ENCODE measurements around the gene LDLRAD2.

DNA sequence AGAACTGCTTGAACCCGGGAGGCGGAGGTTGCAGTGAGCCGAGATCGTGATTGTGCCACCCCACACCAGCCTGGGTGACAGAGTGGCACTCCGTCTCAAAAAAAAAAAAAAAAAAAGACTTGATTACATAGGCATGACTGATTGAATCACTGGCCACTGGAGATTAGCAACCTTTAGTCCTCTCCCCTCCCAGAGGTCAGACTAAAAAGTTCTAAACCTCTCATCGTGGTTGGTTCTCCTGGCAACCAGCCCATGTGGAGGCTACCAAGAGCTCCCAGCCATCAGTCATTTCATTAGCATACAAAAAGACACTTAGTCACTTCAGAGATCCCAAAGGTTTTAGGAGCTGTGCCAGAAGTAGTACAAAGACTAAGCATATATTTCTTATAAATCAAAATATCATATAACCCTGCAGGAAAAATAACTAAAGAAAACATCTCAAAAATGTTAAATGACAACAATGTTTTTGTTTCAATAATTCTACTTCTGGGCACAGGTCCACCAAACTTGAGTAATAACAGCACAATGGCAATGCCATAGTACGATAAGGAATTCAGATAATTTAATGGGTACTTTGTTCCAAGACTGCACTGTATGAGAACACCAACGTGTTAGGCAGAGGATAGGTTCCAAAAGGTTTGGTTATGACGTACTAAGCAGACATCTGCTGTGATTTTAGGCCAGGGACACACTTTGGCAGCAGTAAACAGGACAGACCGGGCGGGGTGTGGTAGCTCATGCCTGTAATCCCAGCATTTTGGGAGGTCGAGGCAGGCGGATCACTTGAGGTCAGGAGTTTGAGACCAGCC is 47.2 kb upstream of the LDLRAD2 start:
- TF ChIP-seq, protein P1, sequence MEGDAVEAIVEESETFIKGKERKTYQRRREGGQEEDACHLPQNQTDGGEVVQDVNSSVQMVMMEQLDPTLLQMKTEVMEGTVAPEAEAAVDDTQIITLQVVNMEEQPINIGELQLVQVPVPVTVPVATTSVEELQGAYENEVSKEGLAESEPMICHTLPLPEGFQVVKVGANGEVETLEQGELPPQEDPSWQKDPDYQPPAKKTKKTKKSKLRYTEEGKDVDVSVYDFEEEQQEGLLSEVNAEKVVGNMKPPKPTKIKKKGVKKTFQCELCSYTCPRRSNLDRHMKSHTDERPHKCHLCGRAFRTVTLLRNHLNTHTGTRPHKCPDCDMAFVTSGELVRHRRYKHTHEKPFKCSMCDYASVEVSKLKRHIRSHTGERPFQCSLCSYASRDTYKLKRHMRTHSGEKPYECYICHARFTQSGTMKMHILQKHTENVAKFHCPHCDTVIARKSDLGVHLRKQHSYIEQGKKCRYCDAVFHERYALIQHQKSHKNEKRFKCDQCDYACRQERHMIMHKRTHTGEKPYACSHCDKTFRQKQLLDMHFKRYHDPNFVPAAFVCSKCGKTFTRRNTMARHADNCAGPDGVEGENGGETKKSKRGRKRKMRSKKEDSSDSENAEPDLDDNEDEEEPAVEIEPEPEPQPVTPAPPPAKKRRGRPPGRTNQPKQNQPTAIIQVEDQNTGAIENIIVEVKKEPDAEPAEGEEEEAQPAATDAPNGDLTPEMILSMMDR (IDR thresholded peaks at IDR 0.05) = no peak
- no peak for TF ChIP-seq POLR2A (IDR thresholded peaks at IDR 0.05)
